NCI-H2029 (cell line): Measurements from ENCODE around the gene PTPN1.
"Not testable (repeated sequence)": the region's sequence is repeated elsewhere in the genome, so short reads cannot be mapped to it uniquely, and the experiment has no call there.

ENCODE experiments used
- DNase-seq: peaks from one replicate; lab custom pipeline; 2025; lab: John Stamatoyannopoulos, UW

The PTPN1 gene

DNA sequence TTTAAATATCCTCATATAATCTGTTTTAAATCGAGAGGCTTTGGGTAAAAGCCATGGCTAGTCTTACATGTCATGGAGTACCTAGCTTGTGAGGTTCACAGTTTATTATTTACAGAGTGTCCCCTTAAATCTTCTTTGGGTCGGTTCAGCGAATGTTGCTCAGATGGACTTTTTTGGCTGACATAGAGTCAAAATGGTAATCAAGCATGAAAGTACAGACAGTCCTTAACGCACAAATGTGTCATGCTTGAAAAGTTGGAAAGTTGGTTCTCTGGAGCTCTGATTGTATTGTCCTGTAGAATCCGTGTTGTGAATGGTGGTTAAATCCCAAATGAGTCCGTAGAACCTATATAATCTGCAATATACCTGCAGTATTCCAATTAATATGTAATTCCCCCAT lies 22.0 kb downstream of the PTPN1 start:
- no peak for DNase-seq

DNA sequence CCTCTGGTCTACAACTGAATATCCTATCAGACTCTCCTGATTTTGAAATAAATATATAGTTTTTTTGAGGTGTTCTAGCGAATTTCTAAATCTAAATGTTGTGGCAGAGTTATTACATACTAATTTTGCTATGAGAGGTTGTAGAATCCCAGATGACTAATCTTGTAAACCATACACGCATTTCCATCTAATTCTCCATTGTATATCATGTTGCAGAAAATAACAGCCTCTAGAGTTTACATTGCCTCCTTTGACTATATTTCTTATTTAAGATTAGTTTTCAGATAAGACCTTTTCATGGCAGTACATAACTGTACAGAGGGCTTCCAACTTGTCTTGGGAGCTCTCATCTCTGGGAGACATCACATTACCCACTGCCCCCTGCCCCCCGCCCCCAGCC lies 22.9 kb downstream of the PTPN1 start:
- no peak for DNase-seq

DNA sequence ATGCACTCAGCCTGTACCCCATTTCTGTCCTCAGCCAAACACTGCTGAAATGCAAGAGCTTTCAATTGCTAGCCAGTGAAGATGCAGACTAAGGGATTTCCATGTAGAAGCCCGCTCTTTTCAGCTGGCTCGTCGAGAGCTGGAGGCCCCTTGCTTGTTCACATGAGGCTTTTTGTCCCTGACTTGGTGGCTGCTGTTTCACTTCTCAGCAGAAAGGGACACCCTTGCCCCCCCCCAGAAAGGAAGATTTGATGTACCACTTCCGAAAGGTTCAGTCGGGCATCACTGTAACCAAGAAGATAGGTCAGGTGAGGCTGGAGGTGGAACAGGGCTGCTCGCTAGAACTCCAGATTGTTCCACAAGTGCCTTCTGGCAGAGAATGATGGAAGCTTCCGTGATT lies 23.3 kb downstream of the PTPN1 start:
- no peak for DNase-seq

DNA sequence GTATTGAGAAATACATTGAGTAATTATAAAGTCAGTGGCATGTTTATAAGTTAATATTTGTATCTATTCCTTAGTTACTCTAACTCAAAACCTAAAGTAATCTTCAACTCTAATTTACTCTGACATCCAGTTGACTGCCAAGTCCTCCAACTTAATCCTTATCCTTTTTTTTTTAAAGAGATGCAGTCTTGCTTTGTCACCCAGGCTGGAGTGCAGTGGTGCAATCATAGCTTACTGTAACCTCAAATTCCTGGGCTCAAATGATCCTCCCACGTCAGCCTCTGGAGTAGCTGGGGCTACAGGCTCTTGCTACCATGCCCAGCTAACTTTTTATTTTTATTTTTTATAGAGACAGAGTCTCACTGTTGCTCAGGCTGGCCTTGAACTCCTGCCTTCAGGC lies 24.4 kb downstream of the PTPN1 start:
- DNase-seq, result no peak

DNA sequence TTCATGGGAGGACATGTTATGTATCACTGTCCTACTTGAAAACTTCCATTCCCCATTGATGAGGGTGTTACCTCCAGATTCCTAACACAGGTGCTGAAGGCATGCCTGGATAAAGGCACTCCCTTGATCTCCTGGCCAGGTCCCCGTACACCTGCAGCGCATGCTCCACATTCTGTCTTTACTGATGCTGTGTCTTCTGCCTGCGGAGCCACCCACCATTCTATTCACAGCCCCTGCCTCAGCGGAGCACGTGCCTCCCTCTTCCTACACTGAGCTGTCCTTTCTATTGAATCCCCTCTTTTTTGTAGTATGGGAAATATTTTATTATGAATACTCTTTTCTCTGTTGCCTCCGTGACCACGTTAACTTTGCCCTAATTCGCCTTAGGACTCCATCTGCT lies 25.0 kb downstream of the PTPN1 start:
- DNase-seq, result no peak

DNA sequence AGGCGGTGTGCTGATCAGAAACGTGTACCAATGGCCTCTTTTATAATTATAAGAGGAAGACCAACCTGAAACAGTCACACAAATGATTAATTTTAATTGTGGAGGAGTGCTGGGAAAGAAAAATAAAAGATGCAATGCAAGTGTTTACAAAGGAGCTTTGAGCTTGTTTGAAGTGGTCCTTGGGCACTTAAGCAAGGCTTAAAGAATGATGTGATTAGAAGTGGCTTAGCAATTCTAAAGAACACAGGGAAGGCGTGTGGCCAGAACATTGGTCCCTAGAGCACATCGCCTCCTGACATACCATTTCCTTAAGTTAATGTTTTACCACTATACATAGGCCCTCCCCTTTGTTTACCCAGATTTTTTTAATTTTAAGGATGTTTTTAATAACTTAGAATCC lies 26.1 kb downstream of the PTPN1 start:
- no peak for DNase-seq

DNA sequence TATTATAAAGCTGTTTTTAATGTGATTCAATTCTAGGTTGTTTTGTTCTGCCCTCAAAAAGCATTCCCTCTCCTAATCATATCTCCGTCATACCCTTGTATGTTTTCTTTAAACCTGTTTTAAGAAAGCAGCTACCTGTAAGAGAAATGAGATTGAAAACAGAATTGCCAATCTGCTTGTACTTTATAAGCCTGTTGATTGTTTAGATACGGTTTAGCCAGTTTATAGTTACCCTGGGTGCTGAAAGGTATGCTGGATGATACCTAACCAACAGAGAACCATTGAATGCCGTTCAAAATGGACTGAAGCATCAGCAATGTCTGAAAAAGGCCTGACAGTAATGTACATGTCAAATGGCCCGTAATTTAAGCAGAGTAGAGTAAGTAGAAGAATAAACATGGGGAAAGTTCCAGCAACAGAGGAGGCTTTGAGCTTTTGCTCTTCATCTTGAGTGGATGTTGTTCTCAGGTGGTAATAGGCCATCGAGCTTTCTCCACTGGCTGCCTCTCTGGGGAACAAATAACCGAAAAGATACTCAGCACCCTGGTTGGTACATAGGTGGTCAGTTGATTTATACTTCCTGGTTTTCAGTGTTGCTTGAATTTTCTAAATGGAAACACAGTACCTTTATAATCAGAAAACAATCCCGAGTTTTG lies 27.5 kb downstream of the PTPN1 start:
- DNase-seq, result no peak

DNA sequence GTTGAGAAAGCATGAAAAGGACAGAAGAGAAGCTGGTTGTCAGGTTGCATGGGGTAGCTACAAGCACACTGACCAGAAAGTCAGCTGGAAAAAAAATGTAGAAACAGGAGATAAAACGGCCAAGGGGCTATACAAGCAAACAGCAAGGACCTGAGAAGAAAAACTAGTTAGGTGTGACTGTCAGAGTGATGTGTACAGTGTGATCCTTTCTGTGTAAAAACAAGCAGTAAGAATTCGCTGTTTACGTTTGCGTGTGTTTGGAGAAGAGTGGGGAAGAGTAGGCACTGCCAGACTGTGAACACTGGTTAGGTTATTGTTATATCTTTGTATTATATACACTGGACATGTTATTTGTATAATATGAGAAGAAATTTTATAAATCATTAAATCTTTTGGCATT lies 28.1 kb downstream of the PTPN1 start:
- DNase-seq, result no peak

DNA sequence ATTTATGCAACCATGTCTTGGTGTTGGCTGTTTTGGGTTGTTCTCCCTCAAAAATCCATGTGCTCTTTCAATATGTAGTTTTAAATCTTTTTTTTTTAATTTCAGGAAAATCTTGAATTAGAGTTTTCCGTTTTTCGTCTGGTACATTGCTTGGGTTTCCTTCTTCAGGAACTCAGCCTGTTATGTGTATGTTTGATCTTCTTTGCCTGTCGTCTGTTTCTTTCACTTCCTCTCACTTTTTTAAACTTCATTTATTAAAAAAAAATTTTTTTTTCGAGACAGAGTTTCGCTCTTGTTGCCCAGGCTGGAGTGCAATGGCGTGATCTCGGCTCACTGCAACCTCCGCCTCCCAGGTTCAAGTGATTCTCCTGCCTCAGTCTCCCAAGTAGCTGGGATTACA lies 29.6 kb downstream of the PTPN1 start:
- DNase-seq, result not testable (repeated sequence)

DNA sequence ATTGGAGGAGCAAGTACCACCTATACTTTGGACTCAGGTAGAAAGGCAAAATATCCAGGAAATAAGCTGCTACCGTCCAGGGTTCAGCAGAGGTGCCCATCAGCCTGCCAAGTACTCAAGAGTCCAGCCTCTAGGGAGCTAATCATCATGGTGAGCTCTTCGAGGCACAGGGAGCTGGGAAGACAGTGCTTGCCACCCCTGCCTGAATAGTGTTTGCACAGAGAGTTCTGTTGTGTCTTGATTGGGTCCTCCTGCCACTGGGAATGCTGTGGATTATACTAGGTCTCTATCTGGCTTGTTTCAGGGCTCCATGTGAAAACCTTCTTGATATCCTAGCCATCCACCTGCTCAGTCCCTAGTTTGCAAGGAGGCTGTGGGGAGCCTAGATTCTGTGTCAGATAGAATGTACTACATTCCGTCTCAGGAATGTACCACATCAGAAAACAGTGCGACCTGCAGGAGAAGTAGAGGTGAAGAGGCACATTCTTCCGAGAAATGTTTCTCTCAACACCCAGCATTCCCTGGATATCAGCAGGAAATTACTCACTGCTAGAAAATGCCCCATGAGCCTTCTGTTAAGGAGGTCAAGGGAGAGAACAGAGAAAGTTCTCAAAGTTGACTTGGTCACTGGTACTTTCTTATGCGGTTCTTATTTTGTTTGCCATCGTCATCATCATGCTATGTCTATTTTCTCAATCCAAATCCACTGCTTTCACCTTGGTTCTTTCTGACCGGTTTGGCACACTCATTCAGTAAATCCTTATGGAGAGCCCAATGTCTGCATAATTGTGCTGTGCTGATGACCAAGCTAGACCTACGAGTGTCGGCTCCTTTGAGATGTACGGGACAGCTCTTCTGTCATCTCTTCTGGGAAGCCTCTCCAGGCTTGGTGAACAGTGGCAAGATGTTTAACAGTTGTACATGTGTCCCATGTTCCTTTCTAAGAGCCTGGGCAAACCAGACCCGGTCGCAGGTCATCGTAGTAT lies 30.7 kb downstream of the PTPN1 start:
- no peak for DNase-seq

DNA sequence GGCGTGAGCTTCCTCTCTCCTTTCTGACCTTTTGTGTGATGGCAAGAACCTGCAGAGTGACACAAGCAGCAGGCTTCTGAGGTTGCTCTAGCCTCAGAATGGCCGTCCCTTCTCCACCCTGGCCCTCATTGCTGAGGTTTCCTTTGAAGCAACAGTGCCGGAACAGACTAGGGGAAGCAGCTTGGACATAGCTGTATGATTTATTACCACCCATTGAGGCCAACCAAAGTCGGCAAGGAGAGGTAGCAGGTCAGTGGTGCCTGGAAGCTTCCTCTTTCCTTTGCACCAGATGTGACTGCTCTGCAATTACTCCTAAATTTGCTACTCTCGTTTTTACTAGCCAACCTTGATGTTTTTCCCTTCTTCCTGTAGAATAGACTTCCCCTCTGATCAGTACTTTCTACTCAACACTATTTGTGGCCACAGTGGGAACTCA lies 31.4 kb downstream of the PTPN1 start:
- no peak for DNase-seq

DNA sequence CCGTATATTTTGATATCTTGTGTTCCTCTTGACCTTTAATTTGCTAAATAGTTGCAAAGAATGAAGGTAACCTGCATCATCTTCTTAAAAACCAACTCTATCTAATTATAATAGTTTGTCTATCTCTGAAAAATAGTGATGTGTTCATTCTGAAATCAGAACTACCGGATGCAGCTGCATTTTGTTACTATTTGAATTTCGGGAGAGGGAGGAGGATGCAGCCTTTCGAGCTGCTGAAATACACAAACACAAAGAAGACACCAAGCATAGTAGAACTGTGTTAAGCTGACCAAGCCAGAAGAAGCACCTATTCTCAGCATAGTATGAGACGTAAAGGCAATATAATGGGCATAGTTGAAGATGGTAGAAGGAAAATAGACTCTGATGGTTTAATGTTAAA lies 33.1 kb downstream of the PTPN1 start:
- DNase-seq, result no peak

DNA sequence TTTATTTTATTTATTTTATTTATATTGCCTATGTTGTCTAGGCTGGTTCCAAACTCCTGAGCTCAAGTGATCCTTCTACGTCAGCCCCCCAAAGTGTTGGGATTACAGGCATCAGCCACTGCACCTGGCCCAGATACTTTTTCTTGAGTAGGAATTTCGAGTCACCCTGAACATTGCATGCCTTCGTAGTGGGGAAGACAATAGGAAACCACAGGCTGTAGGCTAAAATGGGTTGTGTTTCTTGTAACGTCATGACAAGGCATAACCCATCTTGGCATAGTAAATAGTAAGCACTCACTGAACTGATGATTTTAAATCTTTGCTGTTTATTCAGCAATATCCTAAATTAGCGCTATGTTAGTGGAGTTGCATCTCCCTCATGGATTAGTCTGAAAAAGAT lies 34.9 kb downstream of the PTPN1 start:
- DNase-seq, result no peak

DNA sequence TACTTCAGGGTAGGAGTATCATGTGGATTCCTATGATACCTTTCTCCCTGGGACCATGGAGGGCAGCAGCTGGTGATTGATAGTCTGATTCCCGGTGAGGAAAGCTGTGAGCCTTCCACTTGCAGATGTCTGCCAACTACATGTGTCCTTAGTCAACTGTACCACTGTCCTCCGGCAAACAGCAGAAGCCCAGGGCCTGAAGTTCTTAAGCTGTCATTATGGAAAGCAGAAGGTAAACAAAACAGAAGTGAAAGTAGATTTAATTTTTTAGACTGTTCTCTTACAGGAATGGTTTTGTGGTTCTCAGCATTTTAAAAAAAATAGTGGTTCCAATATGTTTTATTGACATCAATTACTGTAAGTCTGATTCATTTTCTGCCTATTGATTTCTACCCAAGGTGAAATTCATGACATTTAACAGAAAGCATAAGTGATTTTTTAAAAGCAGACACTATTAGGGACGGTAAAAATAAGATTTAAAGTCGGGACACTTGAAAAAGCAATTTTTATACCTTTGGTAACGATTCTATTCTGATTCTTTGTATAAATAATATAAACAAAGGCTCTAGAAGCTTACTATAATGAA lies 36.6 kb downstream of the PTPN1 start:
- no peak for DNase-seq

DNA sequence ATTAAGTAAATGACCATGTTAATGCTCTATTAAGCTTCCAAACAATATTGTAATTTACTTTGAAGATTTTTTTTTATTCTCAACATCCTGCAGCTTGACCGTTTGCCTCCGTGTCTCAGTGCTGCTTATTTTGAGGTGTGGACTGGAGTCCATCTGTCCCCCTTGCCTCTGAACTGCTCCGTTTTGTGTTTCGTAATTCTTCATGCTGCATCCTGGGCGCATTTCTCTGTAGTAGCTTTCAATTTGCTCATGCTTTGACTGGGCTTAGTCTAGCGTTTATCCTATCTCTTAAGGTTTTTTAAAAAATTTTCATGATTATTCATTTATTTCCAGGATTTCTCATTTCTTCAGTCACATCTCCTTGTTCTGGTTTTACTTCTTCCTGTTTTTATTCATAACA lies 37.8 kb downstream of the PTPN1 start:
- DNase-seq, result no peak

DNA sequence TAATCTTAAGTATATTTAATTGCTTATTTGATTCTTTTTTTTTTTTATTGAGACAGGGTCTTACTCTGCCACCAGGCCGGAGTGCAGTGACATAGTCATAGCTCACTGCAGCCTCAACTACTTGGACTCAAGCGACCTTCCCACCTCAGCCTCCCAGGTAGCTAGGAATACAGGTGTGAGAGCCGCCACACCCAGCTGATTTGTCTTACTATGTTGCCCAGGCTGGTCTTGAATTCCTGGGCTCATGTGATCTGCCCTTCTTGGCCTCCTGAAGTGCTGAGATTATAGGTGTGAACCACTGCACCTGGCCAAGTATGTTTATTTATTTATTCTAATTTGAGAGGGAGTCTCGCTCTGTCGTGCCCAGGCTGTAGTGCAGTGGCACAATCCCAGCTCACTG lies 38.2 kb downstream of the PTPN1 start:
- no peak for DNase-seq

DNA sequence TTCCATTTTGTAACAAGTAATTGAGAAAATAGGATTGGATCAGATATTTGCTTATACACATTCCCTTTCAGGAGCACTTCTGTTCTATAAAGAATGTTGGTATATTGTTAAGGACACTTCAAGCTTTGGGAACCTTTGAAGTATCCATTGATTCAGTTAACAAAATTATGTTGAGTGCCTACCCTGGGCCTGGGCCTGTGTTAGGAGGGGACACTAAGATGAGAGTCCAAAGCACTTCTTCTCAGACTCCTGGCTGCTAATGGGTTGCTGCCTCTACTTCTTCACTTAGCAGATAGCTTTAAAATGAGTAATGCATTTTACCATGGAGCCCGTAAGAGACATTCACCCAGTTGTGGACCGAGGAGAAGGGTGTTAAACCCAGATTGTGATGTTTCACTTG lies 40.3 kb downstream of the PTPN1 start:
- no peak for DNase-seq

DNA sequence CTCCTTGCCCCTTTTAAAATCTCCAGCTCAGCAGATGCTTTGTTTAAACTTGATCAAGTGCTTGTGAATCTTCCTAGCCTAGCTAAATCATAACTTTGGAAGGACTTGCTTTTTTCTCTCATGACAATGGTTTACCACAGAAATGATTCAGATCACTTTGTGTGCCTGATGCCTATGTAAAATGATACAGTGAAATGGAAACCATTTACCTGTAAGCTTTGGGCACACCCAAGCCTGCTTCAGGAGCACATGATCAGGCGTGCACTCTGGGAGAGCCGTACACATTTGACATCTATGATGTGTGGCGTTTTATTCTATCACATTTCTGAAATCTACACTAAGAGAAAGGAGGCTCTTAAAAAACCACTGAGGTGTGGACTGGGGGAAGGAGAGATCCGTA lies 41.1 kb downstream of the PTPN1 start:
- DNase-seq, result peak; percentile 51

DNA sequence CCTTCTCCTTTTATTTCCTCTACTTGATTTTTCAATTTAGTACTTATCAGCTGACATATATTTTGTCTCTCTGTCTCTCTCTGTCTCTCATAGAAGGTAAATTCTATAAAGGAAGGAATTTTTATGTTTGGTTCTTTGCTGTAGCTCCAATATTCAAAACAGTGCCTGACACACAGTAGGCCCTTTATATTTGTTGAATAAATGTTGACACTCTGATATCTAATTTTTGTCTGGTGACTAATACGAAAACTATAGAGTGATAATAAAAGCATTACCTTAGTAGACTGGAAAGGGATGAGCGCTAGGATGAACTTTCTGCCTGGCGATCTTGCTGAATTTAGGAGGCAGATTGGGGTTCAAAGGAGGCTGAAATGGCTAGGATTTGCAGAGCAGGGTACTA lies 42.8 kb downstream of the PTPN1 start:
- no peak for DNase-seq

DNA sequence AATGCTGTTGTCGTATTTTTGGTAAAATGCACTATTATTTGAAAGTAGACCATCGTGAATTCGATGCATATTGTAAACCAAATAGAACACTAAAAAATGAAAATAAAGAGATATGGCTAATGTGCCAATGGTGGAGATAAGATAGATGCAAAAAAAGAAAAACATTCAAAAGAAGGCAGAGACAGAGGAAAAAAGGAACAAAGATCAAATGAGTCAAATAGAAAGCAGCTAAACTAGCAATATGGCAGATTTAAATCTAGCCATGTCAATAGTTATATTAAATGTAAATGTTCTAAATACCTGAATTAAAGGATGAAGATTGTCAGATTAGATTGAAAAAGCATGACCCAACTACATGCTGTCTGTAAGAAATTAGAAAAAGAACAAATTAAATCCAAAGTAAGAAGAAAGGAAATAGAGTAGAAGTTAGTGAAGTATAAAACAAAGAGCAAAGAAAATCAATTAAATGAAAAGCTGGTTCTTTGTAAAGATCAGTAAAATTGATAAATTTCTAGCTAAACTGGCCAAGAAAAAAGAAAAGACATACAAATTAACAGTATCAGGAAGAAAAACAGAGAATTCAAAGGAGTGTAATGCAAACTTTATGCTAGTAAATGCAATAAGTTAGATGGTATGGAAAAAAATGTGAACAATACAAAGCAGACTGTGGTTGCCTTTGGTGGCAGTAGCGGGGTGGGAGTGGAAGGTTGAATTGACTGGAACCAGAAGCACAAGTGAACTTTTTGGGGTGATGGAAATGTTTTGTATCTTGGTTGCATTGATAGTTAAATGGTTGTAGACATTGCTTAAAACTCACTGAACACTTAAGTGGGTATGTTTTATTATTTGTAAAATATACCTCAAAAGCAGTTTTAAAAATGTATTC lies 44.8 kb downstream of the PTPN1 start:
- DNase-seq, result no peak

DNA sequence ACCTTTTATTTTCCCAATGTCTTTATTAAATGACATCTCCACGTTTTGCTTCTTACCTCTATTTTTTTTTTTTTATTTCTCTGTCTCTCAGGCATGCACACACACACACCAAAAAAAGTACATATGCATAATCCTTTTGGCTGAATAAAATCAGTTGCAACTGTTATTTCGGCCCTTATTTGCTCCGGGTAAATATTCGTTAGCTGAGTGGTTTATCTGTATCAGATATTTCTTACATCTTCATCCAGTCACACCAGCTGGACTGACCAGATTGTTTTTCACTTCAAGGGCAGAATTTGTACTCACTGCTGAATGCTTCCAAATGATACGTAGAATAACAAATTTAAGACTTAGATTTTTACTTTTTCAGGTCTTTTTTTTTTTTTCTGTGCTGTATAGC lies 45.5 kb downstream of the PTPN1 start:
- DNase-seq, result no peak

DNA sequence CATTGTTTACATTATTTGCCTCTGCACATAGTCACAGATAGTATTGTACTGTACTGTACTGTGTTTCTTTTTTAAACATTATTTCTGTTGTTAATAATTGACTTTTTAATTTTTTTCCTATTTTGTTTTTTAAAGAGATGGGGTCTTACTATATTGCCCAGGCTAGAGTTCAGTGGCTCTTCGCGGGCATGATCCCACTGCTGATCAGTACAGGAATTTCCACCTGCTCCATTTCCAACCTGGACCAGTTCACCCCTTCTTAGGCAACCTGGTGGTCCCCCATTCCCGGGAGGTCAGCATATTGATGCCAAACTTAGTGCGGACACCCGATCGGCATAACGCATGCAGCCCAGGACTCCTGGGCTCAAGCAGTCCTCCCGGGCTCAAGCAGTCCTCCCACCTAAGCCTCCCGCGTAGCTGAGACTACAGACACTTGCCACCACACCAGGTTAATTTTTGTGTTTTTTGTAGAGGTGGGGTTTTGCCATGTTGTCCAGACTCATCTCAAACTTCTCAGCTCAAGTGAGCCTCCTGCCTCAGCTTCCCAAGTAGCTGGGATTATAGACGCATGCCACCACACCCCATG lies 47.5 kb downstream of the PTPN1 start:
- no peak for DNase-seq
